ENCODE measurements around the gene GPRC5A.

- TF ChIP-seq CTCF (IDR thresholded peaks at IDR 0.05): no peak
- TF ChIP-seq EP300 (IDR thresholded peaks at IDR 0.05): no peak
These were observed 55.5 kb downstream of the GPRC5A start for GRCh38 chr12:12946686-12947355.

Data from tibial nerve (tissue), 4 donors.